Neural progenitor cell (in vitro differentiated cells): ENCODE results near the gene IL10RA.

ENCODE experiments used
- EZH2 ChIP-seq: fragments of 200-600 bp; sonication (generic); IDR thresholded peaks from 2 replicates; pipeline ENCODE4 v1.6.1; 2017; ENCODE audit warnings: antibody characterized with exemption, mild to moderate bottlenecking, moderate library complexity
- EZH2phosphoT487 ChIP-seq: fragments of 200-600 bp; sonication (generic); IDR thresholded peaks from 2 replicates; pipeline ENCODE4 v1.6.1; 2017; ENCODE audit warnings: antibody characterized with exemption
- TF ChIP-seq, protein P1 (sequence below): fragments of 200-600 bp; sonication (generic); IDR thresholded peaks from 2 replicates; pipeline ENCODE4 v1.5.1; 2017; ENCODE audit warnings: antibody characterized with exemption, mild to moderate bottlenecking

DNA sequence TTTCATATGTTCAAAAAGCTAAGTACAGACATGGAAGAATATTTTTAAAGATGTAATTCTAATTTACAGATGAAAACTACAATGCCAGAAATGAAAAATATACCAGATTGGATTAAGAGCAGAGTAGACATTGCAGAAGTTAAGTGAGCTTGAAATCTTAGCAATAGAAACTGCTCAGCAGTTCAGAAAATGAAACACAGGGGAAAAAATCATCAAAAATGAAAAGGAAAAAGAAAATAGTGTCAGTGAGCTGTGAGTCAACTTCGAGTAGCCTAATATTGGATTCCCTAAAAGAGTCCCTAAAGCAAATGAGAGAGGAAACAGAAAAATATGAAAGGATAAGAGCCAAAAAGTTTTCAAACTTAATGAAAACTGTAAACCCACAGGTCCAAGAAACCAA lies 25.8 kb upstream of the IL10RA start:
- TF ChIP-seq, protein P1, sequence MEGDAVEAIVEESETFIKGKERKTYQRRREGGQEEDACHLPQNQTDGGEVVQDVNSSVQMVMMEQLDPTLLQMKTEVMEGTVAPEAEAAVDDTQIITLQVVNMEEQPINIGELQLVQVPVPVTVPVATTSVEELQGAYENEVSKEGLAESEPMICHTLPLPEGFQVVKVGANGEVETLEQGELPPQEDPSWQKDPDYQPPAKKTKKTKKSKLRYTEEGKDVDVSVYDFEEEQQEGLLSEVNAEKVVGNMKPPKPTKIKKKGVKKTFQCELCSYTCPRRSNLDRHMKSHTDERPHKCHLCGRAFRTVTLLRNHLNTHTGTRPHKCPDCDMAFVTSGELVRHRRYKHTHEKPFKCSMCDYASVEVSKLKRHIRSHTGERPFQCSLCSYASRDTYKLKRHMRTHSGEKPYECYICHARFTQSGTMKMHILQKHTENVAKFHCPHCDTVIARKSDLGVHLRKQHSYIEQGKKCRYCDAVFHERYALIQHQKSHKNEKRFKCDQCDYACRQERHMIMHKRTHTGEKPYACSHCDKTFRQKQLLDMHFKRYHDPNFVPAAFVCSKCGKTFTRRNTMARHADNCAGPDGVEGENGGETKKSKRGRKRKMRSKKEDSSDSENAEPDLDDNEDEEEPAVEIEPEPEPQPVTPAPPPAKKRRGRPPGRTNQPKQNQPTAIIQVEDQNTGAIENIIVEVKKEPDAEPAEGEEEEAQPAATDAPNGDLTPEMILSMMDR: no peak
- TF ChIP-seq EZH2phosphoT487: no peak
- TF ChIP-seq EZH2: no peak
